GM10266 (cell line): ENCODE measurements around the gene ANO4.

Experiments used
- DNase-seq: peaks from one replicate; pipeline ENCODE4 v3.0.0; 2012; ENCODE audit errors: extremely low spot score
- TF ChIP-seq, protein P1 (sequence below): IDR thresholded peaks from 2 replicates; pipeline ENCODE4 v1.5.1; 2012; ENCODE audit warnings: mild to moderate bottlenecking, low read depth; ENCODE audit not compliant: control insufficient read depth, insufficient read depth; ENCODE audit errors: missing control alignments

ANO4 gene

DNA sequence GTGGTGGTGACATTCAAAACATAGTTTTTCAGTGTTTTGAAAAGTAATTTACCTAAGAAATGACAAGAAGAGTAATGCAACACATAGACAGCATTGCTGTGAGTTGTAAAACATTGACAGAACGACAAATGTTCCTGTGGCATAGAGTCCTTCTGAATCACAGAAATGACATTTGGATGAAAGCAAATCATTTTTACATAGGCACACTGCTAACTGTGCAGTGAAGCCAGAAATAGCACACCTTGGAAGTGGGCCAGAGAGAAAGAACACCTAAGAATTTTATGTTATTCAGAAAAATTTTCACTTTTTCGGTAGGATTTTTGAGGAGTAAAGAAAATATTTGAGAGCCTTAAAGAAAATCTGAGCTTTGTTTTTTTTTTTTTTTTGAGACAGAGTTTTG lies 100.6 kb downstream of the ANO4 start:
- DNase-seq = no peak
- TF ChIP-seq, protein P1, sequence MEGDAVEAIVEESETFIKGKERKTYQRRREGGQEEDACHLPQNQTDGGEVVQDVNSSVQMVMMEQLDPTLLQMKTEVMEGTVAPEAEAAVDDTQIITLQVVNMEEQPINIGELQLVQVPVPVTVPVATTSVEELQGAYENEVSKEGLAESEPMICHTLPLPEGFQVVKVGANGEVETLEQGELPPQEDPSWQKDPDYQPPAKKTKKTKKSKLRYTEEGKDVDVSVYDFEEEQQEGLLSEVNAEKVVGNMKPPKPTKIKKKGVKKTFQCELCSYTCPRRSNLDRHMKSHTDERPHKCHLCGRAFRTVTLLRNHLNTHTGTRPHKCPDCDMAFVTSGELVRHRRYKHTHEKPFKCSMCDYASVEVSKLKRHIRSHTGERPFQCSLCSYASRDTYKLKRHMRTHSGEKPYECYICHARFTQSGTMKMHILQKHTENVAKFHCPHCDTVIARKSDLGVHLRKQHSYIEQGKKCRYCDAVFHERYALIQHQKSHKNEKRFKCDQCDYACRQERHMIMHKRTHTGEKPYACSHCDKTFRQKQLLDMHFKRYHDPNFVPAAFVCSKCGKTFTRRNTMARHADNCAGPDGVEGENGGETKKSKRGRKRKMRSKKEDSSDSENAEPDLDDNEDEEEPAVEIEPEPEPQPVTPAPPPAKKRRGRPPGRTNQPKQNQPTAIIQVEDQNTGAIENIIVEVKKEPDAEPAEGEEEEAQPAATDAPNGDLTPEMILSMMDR = no peak

DNA sequence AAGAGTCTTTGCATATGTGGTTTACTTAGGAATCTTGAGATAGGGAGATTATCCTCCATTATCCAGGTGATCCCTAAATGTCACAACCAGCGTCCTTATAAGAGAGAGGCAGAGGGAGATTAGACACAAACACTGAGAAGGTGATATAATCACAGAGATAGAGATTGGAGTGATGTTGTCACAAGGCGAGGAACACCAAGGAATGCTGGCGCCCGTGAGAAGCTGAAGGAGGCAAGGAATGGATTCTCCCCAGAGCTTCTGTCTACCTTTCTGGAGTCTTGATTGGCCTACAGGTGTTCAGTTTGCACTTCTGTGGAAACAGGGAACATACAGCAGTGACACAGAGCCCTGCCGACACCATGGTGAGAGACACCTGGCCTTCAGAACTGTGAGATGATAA lies 101.6 kb downstream of the ANO4 start:
- DNase-seq = no peak
- TF ChIP-seq, protein P1 = no peak

DNA sequence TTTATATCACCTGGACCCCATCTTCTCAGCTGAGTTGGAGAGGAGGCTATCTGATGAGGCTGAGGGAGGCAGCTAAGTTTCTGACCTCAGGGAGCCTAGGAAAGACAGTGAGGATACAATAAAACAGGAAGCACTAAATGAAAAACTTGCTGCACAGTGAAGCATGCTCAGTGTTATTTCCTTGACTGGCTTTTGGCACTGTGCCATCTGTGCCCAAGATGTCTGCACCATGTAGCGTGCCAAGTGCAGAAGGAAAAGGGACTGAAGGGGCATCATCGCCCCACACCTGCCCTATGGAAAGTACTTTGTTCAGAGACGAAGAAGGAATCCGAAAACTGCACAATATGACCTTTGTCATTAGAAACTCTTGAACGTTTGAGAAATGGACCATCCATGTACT lies 102.7 kb downstream of the ANO4 start:
- no peak for DNase-seq
- TF ChIP-seq, protein P1 = no peak

DNA sequence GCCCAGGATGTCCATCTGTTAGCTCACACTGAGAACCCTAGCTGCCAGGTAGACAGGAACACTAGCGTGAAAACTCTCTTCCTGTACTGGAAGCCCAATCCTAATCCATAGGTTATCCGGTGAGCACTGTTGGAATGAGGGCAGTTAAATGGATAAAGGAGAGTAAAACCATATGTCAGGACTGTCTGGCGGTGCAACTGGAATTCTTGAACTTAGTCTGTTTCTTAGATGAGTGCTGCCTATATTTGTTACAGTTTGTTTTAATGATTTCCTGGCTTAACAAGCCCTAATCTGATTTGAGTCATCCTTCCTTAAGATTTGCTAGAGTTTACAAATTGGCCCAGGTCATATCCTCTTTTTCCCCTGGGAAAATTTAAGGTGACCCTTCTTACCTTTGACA lies 104.7 kb downstream of the ANO4 start:
- DNase-seq = no peak
- TF ChIP-seq, protein P1 = no peak

DNA sequence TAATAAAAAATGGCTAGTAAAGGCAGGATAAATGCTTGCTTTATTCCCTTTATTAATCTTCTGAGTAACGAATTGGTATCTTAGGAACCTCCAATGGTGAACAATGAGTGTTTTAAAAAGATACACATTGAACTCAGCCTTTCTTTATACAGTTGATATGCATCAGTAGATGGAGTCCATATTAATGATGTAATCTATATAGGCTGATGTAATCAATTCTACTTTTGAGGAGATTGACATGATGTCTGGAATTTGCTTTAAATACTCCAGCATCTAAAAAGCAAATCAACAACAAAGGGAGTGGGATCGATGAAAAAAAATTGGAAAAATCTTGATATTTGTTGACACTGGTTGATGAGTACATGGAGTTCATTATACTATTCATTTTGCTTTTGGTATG lies 106.2 kb downstream of the ANO4 start:
- TF ChIP-seq, protein P1 = no peak
- no peak for DNase-seq

DNA sequence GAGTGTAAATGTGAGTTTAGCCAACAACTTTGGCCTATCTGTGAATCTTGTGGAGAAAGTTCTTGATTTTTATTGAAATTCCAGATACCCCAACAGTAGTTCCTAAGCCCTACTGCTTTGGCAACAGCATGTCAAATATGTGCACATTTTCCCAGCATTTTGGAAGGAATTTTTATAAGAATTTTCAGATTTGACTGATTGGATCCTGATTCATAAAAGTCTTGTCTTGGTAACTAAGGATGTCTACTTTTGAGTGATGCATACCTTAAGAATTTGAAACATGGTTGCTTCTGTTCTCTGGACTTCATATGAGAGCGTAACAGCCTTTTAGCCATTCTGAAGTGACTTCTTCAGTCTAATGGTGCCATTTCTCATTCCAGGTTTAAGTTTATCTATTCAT lies 106.7 kb downstream of the ANO4 start:
- TF ChIP-seq, protein P1 = no peak
- no peak for DNase-seq

DNA sequence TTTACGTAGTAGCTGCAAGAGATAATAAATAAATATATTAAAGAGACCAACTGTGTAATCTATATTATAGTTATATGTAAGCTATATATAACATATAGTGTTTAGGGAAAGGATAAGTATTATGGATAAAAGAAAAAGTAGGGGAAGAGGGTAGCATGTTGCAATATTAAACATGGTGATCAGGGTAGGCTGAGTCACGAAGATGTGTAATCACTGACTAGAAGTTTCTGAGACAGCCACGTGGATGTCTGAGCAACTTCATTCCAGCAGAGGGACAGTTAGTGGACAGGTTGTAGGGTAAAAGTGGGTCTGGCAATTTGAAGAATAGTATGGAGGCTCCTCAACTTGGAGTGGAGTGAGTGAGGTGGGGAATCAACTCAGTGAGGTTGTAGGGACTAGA lies 109.7 kb downstream of the ANO4 start:
- no peak for DNase-seq
- TF ChIP-seq, protein P1 = no peak
